Measurements from ENCODE around the gene TAF6L.
"Not testable (repeated sequence)": the region's sequence is repeated elsewhere in the genome, so short reads cannot be mapped to it uniquely, and the experiment has no call there.

The TAF6L gene

GRCh38 chr11:62805961-62806441 is 34.8 kb downstream of the TAF6L start:
- DNase-seq = no peak

- peak; percentile 48 for DNase-seq
Measured at GRCh38 chr11:62806611-62807121, 35.5 kb downstream of the TAF6L start.

DNA sequence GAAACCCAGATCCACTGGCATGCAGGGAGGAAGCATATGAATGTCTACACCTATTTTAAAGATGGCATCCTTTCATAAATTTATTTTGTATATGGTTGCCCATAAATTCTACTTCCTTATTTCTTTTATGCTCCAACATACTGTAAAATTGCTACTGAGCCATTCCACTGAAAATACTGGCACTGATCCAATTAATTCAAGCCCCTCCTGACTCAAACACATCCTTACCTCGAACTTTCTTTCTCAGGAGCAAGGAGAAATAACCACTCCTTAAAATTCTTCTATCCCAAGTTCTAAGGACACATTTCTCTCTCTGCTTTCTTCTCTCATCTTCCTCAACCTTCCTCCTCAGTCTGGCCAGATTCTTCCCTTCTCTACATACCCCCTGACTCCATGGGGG is 39.6 kb downstream of the TAF6L start:
- no peak for DNase-seq

- no peak for DNase-seq
Measured at GRCh38 chr11:62811659-62812058, 40.5 kb downstream of the TAF6L start.

DNA sequence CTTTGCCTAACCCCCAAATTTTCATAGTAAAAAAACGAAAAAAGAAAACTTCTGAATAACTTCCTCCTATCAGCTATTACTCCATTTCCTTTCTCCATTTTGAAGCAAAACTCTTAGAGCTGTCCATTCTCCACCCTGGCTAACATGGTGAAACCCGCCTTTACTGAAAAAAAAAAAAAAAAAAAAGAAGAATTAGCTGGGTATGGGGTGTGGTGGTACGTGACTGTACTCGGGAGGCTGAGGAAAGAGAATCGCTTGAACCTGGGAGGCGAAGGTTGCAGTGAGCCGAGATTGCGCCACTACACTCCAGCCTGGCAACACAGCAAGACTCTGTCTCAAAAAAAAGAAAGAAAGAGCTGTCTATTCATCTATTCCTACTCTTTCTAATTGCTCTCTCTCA is 45.4 kb downstream of the TAF6L start:
- peak; percentile 60 for DNase-seq

DNA sequence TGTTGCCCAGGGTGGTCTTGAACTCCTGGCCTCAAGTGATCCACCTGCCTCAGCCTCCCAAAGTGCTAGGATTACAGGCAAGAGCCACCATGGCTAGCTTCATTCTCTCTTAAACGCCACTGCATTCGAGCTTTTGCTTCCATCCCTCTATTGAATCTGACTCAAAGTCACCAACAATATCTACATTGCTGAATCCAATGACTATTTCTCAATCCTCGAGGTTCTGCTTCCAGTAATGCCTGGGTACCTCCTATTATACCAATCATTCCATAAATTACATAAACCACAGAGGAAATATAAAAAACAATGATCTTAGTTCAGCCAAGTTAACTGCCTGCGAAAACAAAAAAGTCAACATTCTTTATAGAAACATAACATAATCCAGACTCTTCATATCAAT is 45.9 kb downstream of the TAF6L start:
- DNase-seq = no peak

DNA sequence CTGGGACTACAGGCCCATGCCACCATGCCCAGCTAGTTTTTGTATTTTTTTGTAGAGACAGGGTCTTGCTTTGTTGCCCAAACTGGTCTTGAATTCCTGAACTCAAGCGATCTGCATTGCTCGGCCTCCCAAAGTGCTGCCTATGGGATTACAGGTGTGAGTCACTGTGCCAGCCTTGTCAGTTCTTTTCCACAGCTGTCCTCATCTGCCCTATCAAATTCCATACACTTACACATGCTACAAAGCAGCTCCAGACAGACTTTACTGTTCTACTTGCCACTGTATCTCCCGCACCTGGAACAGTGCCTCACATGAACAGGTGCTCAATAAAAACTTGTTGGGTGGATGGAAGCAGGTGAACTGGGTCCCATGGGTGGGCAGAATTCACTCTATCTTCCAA is 52.5 kb downstream of the TAF6L start:
- DNase-seq = no peak

GRCh38 chr11:62828130-62828529 is 56.9 kb downstream of the TAF6L start:
- not testable (repeated sequence) for DNase-seq

GRCh38 chr11:62830904-62831519 is 59.8 kb downstream of the TAF6L start:
- no peak for DNase-seq

DNA sequence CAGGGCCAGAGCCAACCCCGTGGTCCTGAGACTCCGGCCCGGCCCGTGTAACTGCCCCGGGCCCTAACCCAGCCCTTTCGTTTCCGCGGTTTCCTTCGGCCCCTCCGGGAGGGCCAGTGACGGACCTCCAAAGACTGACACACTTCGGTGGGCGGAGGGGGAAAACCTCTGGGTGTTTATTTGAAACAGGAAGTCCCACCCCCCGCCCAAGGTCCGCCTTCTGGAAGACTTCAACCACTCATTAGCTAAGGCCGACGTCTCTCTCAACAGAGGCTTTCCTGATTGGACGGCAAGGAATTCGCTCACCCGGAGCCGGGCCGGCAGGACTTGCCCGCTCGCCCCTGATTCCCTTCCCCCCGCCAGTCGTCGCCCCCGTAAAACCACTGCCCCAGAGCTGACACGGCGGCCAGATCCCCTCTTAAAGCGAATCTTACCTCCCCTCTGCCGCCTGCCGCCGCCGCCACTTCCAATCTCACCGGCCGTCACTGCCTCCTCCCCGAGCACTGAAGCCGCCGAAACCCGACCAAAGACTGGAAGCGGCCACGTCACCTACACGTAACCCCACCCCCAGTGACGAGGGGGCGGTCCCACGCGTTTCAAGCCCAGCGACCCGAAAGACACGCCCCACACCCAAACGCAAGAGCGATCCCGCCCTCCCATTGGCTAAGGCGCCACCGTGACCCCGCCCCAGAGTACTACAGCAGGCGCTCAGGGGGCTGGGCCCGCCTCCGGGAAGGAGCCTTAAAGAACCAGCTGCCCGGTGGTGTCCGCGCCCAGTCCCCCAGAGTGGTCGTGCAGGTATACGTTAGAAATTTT is 60.5 kb downstream of the TAF6L start, which contains the start of gene STX5:
Gene STX5 (minus strand): TSS at position 532 of the 816 bp plus-strand sequence. CDS start 808 bp downstream, outside the sequence.
- DNase-seq = peak; percentile 90

- no peak for DNase-seq
Measured at GRCh38 chr11:62832336-62833234, 61.4 kb downstream of the TAF6L start, which contains the start of gene TEX54. Gene TEX54, minus strand, starts transcription at chr11:62832841.

DNA sequence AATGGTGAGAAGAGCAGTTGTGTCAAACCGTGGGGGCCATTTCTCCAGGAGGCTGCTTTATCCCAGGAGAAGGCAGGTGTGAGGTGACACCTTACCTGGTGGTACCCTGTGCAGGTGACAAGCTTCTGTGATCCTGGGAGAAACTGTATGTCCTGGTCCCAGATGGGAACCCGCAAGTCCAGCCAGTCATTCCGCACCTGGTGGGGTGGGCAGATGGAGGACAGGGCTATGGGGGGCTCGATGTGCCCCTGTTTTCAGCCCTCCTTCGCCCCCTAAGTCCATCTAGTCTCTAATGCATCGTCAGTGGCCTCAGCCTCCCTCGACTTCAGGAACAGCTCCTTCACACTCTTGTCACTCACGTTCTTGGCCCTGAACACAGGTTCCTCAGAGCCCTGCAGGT is 64.1 kb downstream of the TAF6L start:
- DNase-seq = no peak

All from GF-D8 (cell line).